ENCODE data around the gene CAPN13. TPM values are rescaled to one million over a fixed set of nuclear protein-coding genes. Genes with fewer than 3 reads are reported as not detected.
A peak's percentile ranks its signal among the peaks of the same experiment; 100 is the strongest.

Gene CAPN13
- total and polyA plus RNA-seq, 2 experiments from 2014 or later: 0.50 to 0.94 TPM

DNA sequence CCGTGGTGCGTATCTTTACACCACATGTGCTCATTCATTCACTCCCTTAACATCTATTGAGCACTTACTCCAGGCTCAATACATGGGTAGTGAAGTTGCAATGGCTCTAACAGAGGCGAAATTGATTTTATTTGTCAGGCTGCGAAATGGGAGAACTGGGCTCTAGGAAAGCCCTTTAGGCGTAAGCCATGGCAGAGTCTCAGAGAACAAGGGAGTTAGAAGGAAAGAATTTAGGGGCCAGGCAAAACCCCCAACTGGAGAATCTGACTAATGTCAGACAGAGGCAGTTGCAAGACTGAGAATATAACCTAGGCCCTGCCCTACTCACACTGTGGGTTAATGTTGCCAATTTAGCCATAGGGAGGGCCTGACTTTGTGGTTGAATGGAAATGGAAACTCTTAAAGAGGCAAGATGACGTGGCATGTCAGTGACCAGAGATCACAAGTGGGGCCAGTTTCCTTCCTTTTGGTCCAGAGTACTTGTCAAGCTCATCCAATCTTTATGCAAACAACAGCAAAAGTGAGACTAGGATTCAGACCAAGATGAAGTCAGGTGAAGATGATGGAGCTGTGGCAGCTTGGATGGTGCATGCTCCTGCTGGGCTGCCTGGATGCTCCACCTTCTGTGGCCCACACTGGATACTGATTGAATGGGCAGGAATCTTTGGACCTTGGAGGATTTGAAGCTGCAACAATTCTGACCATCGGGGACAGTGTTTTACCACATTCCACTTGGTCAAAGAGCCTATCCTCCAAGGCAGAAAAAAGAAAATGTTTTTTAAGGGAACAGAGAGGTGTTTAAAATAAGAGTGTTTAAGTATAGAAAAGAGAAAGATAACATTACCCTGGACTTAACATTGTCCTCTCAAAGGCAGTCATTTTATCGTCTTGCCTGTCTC lies 92.2 kb downstream of the CAPN13 start:
- Histone ChIP-seq H3K27me3 (ENCODE audit: insufficient read depth) (no peaks in the 10 kb centered on the region), H3K27ac (ENCODE audit: low read depth) (no peak overlapping the region), H3K36me3 (ENCODE audit: insufficient read depth) (no peaks in the 10 kb centered on the region), H2AFZ (peak overlapping the region; percentile 96), H3K9me2 (ENCODE audit: insufficient read depth) (no peaks in the 10 kb centered on the region), H3K4me2 (no peak overlapping the region), H3K4me3 (no peak overlapping the region), H3F3A (replicated peaks; ENCODE audit: low read depth) (no peaks in the 10 kb centered on the region), H4K20me1 (replicated peaks; ENCODE audit: insufficient read depth) (no peaks in the 10 kb centered on the region), H3K79me2 (replicated peaks; ENCODE audit: insufficient read depth) (no peaks in the 10 kb centered on the region), H3K4me1 (ENCODE audit: insufficient read depth) (no peaks in the 10 kb centered on the region)
- H3K27ac Mint-ChIP-seq: no peak overlapping the region
- H3K4me3 Mint-ChIP-seq: no peak overlapping the region; the same call in 2 of the 3 replicates
- no peaks in the 10 kb centered on the region for H3K4me1 Mint-ChIP-seq
- peaks cover 10% of the 10 kb centered on the region; the same call in 2 of the 3 replicates for H3K36me3 Mint-ChIP-seq (ENCODE audit: low read depth)
- H3K27me3 Mint-ChIP-seq (ENCODE audit: insufficient read depth, low read depth, poor library complexity): peaks cover 7% of the 10 kb centered on the region
- H3K9me3 Mint-ChIP-seq: peaks cover 18% of the 10 kb centered on the region; the same call in 2 of the 3 replicates
- ATAC-seq (peak; percentile 31; the same call in 2 of the 3 replicates), DNase-seq (ENCODE audit: low spot score) (peak; percentile 34)
- no peak for TF ChIP-seq CREB1 (CRISPR knock-in tag; IDR thresholded peaks at IDR 0.05; ENCODE audit: low read depth)
- TF ChIP-seq, protein P1, sequence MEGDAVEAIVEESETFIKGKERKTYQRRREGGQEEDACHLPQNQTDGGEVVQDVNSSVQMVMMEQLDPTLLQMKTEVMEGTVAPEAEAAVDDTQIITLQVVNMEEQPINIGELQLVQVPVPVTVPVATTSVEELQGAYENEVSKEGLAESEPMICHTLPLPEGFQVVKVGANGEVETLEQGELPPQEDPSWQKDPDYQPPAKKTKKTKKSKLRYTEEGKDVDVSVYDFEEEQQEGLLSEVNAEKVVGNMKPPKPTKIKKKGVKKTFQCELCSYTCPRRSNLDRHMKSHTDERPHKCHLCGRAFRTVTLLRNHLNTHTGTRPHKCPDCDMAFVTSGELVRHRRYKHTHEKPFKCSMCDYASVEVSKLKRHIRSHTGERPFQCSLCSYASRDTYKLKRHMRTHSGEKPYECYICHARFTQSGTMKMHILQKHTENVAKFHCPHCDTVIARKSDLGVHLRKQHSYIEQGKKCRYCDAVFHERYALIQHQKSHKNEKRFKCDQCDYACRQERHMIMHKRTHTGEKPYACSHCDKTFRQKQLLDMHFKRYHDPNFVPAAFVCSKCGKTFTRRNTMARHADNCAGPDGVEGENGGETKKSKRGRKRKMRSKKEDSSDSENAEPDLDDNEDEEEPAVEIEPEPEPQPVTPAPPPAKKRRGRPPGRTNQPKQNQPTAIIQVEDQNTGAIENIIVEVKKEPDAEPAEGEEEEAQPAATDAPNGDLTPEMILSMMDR (conservative IDR thresholded peaks at IDR 0.05; ENCODE audit: low read depth in 2 of 2): peak in 1 of 2 experiments; percentile 46; a peak in 3 of 4 replicates

DNA sequence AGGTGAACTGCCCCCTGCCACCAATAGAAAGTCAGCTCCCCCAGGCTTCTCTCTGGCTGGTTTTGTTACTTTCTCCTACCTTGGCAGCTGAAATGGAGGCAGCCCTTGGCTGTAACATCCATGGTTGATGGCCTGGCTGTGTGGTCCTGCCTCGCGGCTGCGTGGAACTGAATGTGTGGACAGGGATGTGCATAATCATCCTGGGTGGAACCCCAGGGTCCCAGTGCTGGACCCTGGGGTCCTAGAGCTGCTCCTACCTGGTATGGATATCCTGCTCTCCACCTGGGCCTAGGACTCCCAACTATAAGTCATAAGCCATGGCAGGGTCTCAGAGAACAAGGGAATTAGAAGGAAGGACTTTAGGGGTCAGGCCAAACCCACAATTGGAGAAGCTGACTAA lies 93.5 kb downstream of the CAPN13 start:
- H3K4me1 Mint-ChIP-seq: no peaks in the 10 kb centered on the region
- Histone ChIP-seq H4K20me1 (replicated peaks; ENCODE audit: insufficient read depth) (no peaks in the 10 kb centered on the region), H3K27me3 (ENCODE audit: insufficient read depth) (no peaks in the 10 kb centered on the region), H3K9me2 (ENCODE audit: insufficient read depth) (no peaks in the 10 kb centered on the region), H3K4me2 (no peak overlapping the region), H3K36me3 (ENCODE audit: insufficient read depth) (no peaks in the 10 kb centered on the region), H3F3A (replicated peaks; ENCODE audit: low read depth) (no peaks in the 10 kb centered on the region), H2AFZ (0 out of 2 replicates have a peak overlapping the region, but pooled peaks have one; percentile 64), H3K79me2 (replicated peaks; ENCODE audit: insufficient read depth) (no peaks in the 10 kb centered on the region), H3K27ac (ENCODE audit: low read depth) (no peak overlapping the region), H3K4me3 (no peak overlapping the region), H3K4me1 (ENCODE audit: insufficient read depth) (no peaks in the 10 kb centered on the region)
- no peak overlapping the region for H3K27ac Mint-ChIP-seq
- H3K27me3 Mint-ChIP-seq (ENCODE audit: insufficient read depth, low read depth, poor library complexity): peaks cover 6% of the 10 kb centered on the region
- ATAC-seq (no peak), DNase-seq (ENCODE audit: low spot score) (no peak)
- no peak overlapping the region for H3K4me3 Mint-ChIP-seq
- peaks cover 18% of the 10 kb centered on the region; the same call in 2 of the 3 replicates for H3K9me3 Mint-ChIP-seq
- peaks cover 10% of the 10 kb centered on the region; the same call in 2 of the 3 replicates for H3K36me3 Mint-ChIP-seq (ENCODE audit: low read depth)
- TF ChIP-seq ZNF331 (CRISPR knock-in tag; IDR thresholded peaks at IDR 0.05; ENCODE audit: low read depth) (no peak), EZH2 (IDR thresholded peaks at IDR 0.05; ENCODE audit: low read depth, unreplicated experiment) (no peak), NANOG (IDR thresholded peaks at IDR 0.05; ENCODE audit: borderline replicate concordance) (no peak), STAT1 (IDR thresholded peaks at IDR 0.05; ENCODE audit: unreplicated experiment) (no peak), JUNB (IDR thresholded peaks at IDR 0.05; ENCODE audit: unreplicated experiment) (no peak), ZNF462 (CRISPR knock-in tag; IDR thresholded peaks at IDR 0.05) (no peak)
- TF ChIP-seq, protein P1 (conservative IDR thresholded peaks at IDR 0.05; ENCODE audit: low read depth in 2 of 2): no peak
